ENCODE data around the gene ADAMTS17. TPM values are rescaled to one million over a fixed set of nuclear protein-coding genes. Genes with fewer than 3 reads are reported as not detected.
A peak's percentile ranks its signal among the peaks of the same experiment; 100 is the strongest.

ADAMTS17 gene
- total RNA-seq, 2 donors from 2014 or later: 4.0 to 6.8 TPM

DNA sequence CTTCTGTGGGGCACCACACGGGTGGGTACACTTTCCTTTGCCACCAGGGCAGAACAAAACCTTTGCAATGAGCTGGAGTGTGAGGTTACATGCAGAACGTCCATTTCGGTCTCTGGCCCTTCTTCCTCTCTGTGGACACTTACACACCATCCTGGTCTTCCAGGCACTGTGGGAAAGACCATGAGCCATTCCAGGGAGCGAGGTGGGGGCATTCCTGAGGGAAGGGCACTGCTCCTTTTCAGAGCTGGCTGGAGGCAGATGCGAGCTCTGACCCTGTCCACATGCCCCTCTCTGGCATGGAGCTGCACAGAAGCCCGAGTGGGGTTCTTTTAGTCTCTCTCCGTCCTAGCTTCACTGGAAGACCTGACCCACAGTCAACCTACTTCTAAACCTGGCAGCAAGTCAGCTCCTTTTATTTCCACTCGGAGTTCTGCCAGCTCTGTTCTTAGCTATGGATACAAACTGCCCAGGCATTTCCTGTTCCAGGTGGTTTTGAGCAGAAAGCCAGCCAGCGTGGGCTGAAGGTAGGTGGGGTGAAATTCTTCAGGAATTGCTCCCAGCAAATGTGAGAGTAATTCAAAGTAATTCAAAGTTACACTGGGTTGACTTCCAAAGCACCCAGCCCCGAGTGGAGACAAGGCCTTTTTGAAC, 281.4 kb downstream of the ADAMTS17 start:
- DNase-seq (ENCODE audit: low spot score): no peak
- intact Hi-C loops (cut with DNase I): no loop called here

DNA sequence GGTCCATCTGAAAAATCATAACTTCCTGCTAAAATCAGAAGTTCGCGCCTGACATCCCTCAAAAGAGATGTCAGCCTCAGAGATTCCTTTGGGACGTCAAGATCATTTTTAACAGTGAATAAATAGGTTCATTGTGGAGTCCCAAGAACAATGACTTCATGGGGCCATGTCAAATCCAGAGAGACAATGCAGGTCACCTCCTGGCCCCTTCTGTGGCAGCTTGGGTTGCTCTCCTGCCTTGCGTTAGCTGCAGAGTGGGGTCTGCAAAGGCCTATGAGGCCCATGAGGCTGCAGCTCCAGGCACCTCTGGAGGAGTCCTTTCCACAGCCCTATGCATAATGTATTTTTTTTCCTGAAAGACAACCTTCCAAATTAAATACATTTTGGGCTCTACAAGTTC, 282.3 kb downstream of the ADAMTS17 start:
- intact Hi-C loops (cut with DNase I): no loop called here
- DNase-seq (ENCODE audit: low spot score): no peak

DNA sequence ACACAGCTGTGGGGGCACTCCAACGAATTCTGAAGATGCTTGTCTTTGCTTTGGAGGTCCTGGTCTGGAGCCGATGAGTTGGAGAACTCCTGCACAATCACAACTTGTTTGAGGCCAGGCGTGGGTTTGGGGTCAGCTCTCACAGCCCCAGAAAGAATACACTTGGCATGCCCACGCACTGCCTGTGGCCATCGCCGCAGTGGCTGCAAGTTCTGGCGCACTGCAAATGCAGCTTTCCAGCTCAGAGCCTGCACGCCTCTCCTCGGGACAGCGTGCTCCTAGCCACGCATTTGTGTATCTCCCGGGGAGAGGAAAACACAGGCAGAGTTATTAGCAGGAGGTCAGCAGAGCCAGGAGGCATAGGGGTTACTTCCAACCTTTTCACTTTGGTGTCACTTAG, 282.7 kb downstream of the ADAMTS17 start:
- DNase-seq (ENCODE audit: low spot score): peak; percentile 52
- intact Hi-C loops (cut with DNase I): no loop called here

DNA sequence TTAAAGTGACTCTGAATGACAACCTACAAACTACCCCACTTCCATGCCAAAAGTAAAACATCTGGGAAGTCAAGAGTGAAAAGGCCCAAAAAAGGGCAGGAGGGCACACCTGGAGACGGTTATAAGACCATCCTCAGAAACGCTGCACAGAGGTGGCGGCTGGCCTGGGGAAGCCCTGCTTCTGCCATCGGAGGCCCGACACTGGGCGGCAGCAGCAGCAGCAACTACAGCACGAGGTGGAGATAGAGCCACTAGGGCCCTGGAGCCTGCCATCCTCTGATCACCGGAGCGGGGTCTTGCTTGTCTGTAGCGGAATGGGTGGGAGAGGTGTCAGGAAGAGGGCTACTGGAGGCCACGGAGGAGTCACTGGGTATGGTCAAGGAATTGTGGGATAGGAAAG, 283.3 kb downstream of the ADAMTS17 start:
- DNase-seq (ENCODE audit: low spot score): no peak
- intact Hi-C loops (cut with DNase I): no loop called here

DNA sequence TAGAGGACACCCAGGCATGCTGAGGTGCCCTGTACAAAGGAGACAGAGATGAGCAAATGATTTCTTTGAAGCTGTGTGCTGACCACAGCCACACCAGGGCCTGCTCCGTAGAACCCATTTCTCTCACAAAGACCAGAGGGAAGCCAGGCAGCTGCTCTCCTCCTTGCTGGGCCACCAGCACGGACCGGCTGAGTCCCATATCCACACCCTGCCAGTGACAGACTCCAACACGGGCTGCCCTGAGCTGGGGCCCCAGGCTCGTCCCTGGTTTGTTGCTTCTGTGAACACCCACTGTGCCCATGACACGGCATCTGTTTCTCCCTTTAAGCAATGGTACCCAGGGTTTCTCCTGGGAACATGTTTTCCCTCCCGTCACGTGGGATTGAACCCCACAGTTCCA, 284.5 kb downstream of the ADAMTS17 start:
- intact Hi-C loops (cut with DNase I): no loop called here
- no peak for DNase-seq (ENCODE audit: low spot score)

DNA sequence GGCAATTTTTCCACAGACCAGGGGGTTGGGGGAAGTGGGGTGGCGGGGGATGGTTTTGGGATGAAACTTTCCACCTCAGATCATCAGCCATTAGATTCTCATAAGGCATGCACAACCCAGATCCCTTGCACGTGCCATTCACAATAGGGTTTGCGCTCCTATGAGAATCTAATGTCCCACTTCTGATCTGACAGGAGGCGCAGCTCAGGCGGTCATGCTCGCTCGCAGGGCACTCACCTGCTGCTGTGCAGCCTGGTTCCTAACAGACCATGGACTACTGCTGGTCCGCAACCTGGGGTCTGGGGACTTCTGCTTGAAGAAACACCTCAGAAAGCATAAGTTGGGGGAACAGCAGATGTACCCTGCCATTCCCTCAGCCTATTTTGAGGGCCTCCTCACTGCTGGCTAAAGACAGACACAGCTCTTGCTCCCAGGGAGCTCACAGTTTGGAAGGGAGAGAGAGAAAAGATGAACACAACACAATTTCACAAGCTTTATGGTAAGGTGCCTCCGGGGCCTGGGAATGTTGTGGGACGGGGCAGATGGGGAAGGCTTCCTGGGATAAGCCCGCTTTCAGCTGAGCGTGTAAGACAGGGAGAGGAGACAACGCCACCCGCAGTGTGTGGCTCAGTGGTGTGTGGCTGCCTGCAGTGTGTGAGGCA, 285.2 kb downstream of the ADAMTS17 start:
- no peak for DNase-seq (ENCODE audit: low spot score)
- intact Hi-C loops (cut with DNase I): no loop called here

DNA sequence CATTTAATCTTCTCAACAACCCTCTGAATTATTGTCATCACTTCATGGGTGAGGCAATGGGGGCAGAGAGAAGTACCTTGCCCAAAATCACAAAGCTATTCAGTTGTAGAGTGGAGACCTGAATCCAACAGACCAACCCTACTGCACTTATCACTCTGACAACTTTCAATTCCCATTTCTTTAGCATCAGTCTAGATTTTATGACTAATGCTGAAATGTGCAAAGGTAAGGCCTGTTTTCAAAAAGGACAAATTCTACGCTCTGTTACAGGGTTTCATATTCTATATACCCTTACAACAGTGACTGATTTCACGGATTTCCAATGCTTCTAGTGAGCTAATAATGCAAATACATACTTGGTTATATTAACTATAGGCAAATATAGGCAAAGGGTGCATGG, 286.0 kb downstream of the ADAMTS17 start:
- no peak for DNase-seq (ENCODE audit: low spot score)
- intact Hi-C loops (cut with DNase I): no loop called here

DNA sequence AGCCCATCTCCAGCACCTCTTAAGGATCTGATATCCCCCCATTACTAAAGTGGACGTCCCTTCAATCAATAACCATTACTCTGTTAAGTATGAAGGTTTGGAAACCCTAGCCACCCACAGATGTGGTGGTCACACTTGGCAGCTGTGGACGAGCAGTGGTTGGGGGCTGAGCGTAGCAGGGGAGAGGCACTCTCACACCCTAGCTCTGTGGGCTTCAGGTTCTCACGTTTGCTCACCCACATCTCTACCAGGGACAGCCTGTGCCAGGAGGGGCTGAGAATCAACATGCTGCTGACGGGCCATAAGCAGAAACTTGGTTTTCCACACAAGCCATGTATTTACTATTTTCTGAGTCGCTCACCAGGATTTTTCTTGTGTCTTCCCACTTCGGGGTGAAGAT, 287.2 kb downstream of the ADAMTS17 start:
- intact Hi-C loops (cut with DNase I): loop anchor here in 1 of 2 donors (5.0 kb wide), 1 partner anchor 487 kb away; the partner anchor contains the start of gene MEF2A
- DNase-seq (ENCODE audit: low spot score): no peak

DNA sequence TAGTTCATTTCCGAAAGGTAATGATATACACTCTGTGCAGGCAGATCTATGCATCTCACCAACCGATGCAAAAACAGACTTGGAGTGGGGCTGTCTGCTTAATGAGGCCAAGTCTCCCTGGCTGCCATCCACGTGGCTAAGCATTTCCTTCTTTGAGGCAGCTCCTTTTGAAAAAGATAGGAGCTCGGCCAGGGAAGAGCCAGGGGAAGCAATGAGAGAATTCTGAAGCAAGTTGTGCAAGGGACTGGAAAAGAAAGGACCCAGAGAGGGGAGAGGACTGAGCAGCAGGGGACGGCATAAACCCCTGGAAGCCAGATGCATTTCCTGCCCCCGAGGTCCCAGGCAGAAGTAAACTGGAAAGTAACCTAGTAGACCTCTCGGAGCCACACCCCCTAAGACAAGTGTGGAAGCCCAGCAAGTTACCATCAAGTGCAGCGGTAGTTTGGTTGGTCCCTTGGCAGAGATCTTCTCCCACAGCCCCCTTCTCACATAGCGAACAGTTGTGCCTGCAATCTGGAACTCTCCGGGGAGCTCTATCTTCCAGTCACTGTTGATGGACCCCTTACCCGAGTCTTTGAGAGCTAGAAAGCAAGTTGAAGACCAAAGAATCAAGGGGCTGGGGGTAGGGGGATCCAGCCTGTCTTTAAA, 288.2 kb downstream of the ADAMTS17 start:
- no peak for DNase-seq (ENCODE audit: low spot score)
- intact Hi-C loops (cut with DNase I): loop anchor here in 1 of 2 donors (5.0 kb wide), 1 partner anchor 486 kb away; the partner anchor contains the start of gene MEF2A

DNA sequence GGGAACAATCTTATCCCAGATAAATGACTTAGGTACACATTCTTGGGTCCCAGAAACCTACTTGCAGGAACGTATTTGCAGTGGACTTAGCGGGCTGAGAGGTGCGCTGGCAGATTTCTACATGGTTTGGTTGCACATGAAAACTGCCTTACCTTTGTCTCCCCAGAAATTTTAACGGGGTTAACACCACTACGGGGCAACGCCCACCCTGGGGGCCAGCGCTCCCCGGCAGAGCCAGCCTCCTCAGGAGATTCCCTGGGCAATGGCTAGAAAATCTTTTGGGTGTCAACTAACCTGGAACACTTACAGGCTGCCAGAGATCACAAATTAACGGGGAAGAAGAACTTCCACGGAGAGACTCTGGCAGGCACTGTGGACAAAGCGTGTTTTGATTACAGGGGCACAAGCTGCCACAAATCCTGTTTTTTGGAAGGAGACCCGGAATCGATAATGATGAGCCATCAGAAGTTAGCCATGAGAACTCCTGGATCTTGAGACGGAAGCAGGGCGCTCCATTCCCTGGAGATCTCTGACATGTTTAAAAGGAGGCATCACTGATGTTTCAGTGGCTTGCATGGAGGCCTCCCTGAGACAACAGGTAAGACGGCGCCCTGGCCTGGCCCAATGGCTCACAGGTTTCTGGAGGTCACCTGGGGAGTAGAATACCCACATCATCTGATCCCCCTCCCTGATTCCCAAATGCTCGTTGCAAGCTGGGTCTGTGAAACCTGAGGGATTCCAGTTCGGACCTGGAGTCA, 288.9 kb downstream of the ADAMTS17 start:
- DNase-seq (ENCODE audit: low spot score): no peak

DNA sequence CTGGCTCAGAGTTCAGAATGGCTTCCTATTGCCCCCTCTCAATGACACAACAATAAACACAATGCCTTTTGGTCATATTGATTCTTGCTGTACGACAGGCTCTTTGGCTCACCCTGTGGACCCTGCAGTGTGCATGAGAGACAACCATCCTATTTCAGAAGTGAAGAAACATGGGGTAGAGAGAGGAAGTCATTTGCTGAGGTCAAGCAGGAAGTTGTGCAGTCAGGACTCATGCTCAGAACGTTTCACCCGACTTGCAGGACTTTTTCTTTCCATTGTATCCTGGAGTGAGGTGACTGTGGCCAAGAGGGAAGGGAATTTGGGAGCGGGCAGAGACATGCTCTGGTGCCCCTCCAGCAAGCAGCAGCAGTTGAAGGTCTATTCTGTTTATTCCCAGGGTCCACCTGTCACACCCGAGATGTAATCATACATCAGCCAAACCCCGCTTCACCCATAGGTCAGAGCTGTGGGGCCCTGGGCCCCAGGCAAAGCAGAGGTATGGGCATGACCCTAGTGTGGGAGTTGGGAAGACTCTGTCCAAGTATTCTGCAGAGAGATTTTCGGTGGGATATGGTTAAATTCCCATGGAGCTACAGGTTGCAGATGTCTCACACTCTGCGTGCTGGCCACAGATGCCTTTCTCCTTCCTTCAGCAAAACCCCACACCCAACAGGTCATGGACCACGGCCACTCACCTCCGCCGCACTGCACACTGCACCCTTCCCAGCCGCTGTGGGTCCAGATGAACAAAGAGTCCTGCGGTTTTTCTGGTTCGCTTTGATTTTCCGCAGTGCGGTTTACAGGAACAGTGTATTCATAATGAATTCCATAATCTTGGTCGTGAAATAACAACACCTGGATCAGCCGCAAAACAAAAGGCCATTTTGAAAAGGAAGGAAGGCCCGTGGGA, 290.6 kb downstream of the ADAMTS17 start:
- DNase-seq (ENCODE audit: low spot score): no peak
- intact Hi-C loops (cut with DNase I): loop anchor here in 1 of 2 donors (5.0 kb wide), 1 partner anchor 484 kb away; the partner anchor contains the start of gene MEF2A

More for the DNA sequence above, 288.9 kb downstream of the ADAMTS17 start:
- intact Hi-C loops (cut with DNase I): loop anchor here in 1 of 2 donors (5.0 kb wide), 1 partner anchor 486 kb away; the partner anchor contains the start of gene MEF2A

DNA sequence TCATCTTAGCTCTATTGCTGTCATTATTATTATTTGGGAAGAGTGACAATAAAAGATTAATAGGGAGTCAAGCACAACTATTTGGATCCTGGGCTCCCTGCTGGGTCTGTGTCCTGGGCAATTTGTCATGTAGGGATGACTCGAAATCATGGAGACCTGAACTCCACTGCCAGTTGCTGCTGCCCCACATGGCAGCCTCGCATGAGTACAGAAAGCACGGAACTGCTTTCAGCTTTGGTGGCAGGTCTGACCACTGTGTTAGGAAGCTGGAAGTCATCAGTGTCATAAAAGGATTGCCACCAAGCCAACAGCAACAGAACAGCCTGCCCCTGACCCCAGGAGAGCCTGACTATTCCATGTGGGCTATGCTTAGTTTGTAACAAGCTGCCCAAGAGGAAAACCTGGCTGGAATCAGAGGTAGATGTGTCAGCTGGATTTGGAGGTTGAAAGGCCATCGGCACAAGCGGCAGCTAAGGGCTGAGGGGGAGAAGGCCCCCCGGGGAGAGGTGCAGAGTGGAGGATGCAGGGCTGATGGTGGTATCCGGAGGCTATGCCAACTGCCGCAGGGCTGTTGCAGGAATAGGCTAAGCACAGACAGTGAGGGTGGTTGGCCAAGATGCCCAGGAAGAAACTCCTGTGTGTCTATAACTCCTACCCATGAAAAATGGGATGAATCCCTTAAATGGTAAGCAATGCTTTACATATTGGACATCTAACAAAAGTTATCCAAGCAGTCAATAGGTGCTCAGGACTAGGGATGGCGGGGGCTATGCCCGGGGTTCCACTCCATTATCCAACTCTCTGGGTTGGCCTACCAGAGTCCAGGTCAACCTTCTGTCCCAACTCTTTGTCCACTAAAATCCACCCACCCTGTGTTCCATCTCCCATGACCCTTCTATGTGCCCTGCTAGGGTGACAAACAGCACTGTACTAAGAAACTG, 291.6 kb downstream of the ADAMTS17 start:
- intact Hi-C loops (cut with DNase I): loop anchor here in 1 of 2 donors (5.0 kb wide), 1 partner anchor 483 kb away; the partner anchor contains the start of gene MEF2A
- DNase-seq (ENCODE audit: low spot score): no peak

DNA sequence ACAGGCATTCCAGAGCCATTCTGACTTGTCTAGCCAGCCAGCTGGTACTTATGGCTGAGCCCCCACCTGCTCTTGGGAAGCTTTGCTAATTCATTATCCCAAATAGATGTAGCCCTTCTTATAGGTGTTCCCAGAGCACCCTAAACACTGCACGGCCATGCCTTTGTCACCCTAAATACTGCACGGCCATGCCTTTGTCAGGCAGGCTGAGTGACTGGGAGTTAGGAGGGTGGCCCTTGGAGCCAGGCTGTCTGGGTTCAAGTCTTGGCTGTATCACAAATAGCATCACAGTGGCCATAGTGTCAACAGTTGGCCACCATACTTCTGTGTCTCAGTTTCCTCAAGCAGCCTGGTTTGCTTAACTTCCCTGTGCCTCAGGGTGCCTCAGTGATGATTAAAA, 292.3 kb downstream of the ADAMTS17 start:
- no peak for DNase-seq (ENCODE audit: low spot score)
- intact Hi-C loops (cut with DNase I): no loop called here

DNA sequence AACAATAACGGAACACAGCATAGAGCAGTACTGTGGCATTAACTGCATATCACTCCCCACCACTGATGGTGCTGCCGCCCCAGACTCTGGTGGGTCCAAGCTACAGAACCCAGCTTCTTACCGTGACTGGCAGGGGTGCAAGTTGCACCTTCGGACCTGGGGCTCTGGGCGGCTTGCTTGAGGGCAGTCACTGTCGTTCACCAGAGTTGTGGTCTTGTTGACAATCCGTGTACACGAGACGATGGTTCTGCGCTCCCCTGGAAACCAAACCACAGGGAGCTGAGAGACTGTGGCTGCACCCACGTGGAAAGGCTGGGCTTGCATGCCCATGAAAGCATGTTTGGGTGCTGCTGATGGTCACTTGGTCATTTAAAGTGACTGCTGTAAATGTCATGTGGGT, 293.0 kb downstream of the ADAMTS17 start:
- DNase-seq (ENCODE audit: low spot score): no peak
- intact Hi-C loops (cut with DNase I): no loop called here

DNA sequence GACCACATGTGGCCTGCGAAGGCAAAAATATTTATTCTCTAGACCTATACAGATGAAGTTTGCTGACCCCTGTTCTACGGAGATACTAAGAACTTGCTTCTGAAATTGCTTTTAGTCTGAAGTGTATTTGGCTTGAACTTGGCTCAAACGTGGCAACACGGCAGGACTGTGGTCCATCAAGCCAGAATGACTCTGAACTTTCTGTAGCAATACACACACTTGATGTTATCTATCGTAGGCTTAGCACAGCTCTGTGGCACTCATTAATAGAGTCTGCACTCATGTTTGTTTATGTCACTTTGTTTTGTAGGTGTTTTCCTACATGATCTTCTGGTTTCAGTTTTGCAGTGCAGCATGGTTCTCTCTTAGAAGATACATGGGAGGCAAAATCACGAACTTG, 298.1 kb downstream of the ADAMTS17 start:
- DNase-seq (ENCODE audit: low spot score): no peak
- intact Hi-C loops (cut with DNase I): no loop called here

DNA sequence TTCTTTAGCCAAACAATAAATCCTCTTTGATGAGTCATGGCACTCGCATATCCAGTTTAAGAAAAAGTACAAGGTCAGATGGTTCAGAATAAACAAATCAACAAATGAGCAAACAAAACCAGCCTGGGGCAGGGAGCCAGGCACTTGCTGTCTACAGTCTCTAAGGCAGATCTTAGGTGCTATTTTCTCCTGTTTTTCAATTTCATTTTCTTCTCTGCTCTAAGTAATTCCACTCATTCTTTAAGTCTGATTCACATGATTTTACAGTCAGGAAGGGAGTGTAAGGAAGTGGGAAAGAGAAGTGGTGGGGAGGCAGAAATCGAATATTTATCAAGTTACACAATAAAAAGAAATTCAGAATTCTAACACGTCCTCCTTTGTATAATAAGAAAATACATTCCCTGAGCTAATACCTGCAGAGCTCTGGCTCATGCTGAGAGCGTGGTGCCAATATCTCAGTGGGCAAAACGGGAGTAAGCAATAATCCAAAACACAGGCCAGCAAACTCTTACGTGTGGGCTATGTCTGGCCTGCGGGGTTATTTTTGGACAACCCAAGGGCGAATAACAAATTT, 298.6 kb downstream of the ADAMTS17 start:
- no peak for DNase-seq (ENCODE audit: low spot score)
- intact Hi-C loops (cut with DNase I): no loop called here

DNA sequence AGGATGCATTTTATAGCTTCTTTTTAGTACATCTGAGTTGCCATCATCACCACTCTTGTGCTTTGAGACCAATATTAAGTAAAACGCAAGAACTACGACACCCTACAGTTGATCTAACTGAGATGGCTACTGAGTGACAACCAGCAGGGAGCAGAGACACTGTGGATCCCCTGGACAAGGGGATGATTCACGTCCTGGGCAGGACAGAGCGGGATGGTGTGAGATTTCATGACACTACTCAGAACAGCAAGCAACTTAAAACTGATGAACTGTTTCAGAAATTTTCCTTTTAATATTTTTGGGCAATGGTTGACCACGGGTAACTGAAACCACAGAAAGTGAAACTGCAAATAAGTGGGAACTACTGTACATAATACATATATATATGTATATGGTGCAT, 299.2 kb downstream of the ADAMTS17 start:
- intact Hi-C loops (cut with DNase I): no loop called here
- no peak for DNase-seq (ENCODE audit: low spot score)
